NCI-H146 (cell line): Measurements from ENCODE around the gene HSDL2.
"Not testable (repeated sequence)": the region's sequence is repeated elsewhere in the genome, so short reads cannot be mapped to it uniquely, and the experiment has no call there.

ENCODE experiments used
- DNase-seq: peaks from one replicate; lab custom pipeline; 2025; lab: John Stamatoyannopoulos, UW

Gene HSDL2

GRCh38 chr9:112500842-112501241, 120.9 kb downstream of the HSDL2 start:
- DNase-seq, result no peak

- DNase-seq, result no peak
Observed at GRCh38 chr9:112501287-112501686, 121.4 kb downstream of the HSDL2 start.

GRCh38 chr9:112502175-112502946, 122.5 kb downstream of the HSDL2 start:
- no peak for DNase-seq

- DNase-seq, result no peak
Observed at GRCh38 chr9:112503170-112503569, 123.3 kb downstream of the HSDL2 start.

- no peak for DNase-seq
Observed at GRCh38 chr9:112505086-112505485, 125.2 kb downstream of the HSDL2 start.

- no peak for DNase-seq
Observed at GRCh38 chr9:112505607-112506006, 125.7 kb downstream of the HSDL2 start.

GRCh38 chr9:112506571-112506970, 126.7 kb downstream of the HSDL2 start:
- DNase-seq, result no peak

GRCh38 chr9:112507001-112507680, 127.2 kb downstream of the HSDL2 start:
- DNase-seq, result no peak

GRCh38 chr9:112508377-112508776, 128.5 kb downstream of the HSDL2 start:
- no peak for DNase-seq

- not testable (repeated sequence) for DNase-seq
Observed at GRCh38 chr9:112512377-112512776, 132.5 kb downstream of the HSDL2 start.

- no peak for DNase-seq
Observed at GRCh38 chr9:112516769-112517168, 136.9 kb downstream of the HSDL2 start.

- no peak for DNase-seq
Observed at GRCh38 chr9:112520069-112520468, 140.2 kb downstream of the HSDL2 start.

GRCh38 chr9:112520656-112521055, 140.7 kb downstream of the HSDL2 start:
- DNase-seq, result no peak
